K562 (cell line): ENCODE measurements around the gene SOX18. TPM values are rescaled to one million over a fixed set of nuclear protein-coding genes. Genes with fewer than 3 reads are reported as not detected.

Source experiments
- HMG20A ChIP-seq: fragments of 450-650 bp; formaldehyde crosslinking; conservative IDR thresholded peaks from 2 replicates; pipeline ENCODE4 v1.4.0; 2020; ENCODE audit warnings: mild to moderate bottlenecking, mixed read lengths
- MTA3 ChIP-seq: fragments of 450-650 bp; formaldehyde crosslinking; IDR thresholded peaks from 2 replicates; pipeline ENCODE4 v1.6.1; 2017; ENCODE audit warnings: mild to moderate bottlenecking, borderline replicate concordance
- TCFL5 ChIP-seq: fragments of 250-450 bp; sonication (Bioruptor Pico); conservative IDR thresholded peaks from 2 replicates; pipeline ENCODE4 v1.6.1; 2021; ENCODE audit warnings: mild to moderate bottlenecking, moderate library complexity, matching md5 sums
- ZNF184 ChIP-seq: sonication (generic); formaldehyde crosslinking; IDR thresholded peaks from 2 replicates; pipeline ENCODE4 v1.5.0; 2020; ENCODE audit warnings: missing genetic modification reagents
- ZNF449 ChIP-seq: fragments of 250-450 bp; sonication (Bioruptor Pico); IDR thresholded peaks from 2 replicates; pipeline ENCODE4 v1.8.0; 2022; ENCODE audit warnings: moderate library complexity, mild to moderate bottlenecking, inconsistent platforms
- ZNF57 ChIP-seq: fragments of 450-650 bp; formaldehyde crosslinking; IDR thresholded peaks from 2 replicates; pipeline ENCODE4 v1.4.0; 2020; ENCODE audit warnings: mild to moderate bottlenecking, moderate library complexity
- ZNF586 ChIP-seq: fragments of 450-650 bp; formaldehyde crosslinking; conservative IDR thresholded peaks from 2 replicates; pipeline ENCODE4 v1.4.0; 2020; ENCODE audit warnings: mild to moderate bottlenecking, moderate library complexity
- ZNF589 ChIP-seq: fragments of 200-800 bp; sonication (Bioruptor generic); IDR thresholded peaks from 2 replicates; pipeline ENCODE4 v1.6.1; 2016; ENCODE audit warnings: low read depth, missing genetic modification characterization, missing compliant biosample characterization
- ZNF707 ChIP-seq: fragments of 250-450 bp; sonication (Bioruptor Pico); conservative IDR thresholded peaks from 2 replicates; pipeline ENCODE4 v1.8.0; 2022; ENCODE audit warnings: inconsistent platforms, mild to moderate bottlenecking, moderate library complexity
- polyA plus RNA-seq, 8 experiments: library from polyadenylated mRNA; depleted of rRNA in 4 of 8; stranded (reverse) in 5 of 8; unstranded in 3 of 8; fragments of >200 nt; fragmentation: Nextera tagmentation in 2 of 8; fragmentation: Illumina TruSeq in 1 of 8; extraction: Ambion mirVana in 2 of 8; extraction: Trizol in 1 of 8; gene quantifications; 2 replicates each; pipeline versions ENCODE4 v1.2.1 to v1.2.3, GENCODE V29; 2011 to 2014; ENCODE audit warnings: inconsistent platforms in 1 of 8, missing spikeins in 1 of 8
- total RNA-seq, 7 experiments: library from RNA; depleted of rRNA in 6 of 7; stranded (reverse); fragments of >200 nt in 6 of 7; fragmentation: Illumina TruSeq in 2 of 7; extraction: Trizol in 2 of 7; gene quantifications; 2 replicates each; pipeline versions ENCODE4 v1.2.1 to v1.2.3, GENCODE V29; 2011 to 2021; ENCODE audit warnings: low replicate concordance in 1 of 7
- TF ChIP-seq, protein P1 (sequence below), 3 experiments: fragments of 200-800 bp in 1 of 3; fragments of 250-450 bp in 1 of 3; fragments of 450-650 bp in 1 of 3; sonication (Bioruptor Pico) in 1 of 3; sonication (Bioruptor generic) in 1 of 3; formaldehyde crosslinking in 1 of 3; IDR thresholded peaks; 2 replicates each; pipeline versions ENCODE4 v1.6.1 to v1.8.0; 2016 to 2022; ENCODE audit warnings: mild to moderate bottlenecking in 2 of 3, missing genetic modification characterization in 2 of 3, missing compliant biosample characterization in 1 of 3, moderate library complexity in 1 of 3
- TF ChIP-seq, protein P2 (sequence below): sonication (generic); formaldehyde crosslinking; IDR thresholded peaks from 2 replicates; pipeline ENCODE4 v1.8.1; 2023; ENCODE audit warnings: mild to moderate bottlenecking, missing genetic modification reagents, moderate library complexity
- TF ChIP-seq, protein P3 (sequence below): sonication (generic); formaldehyde crosslinking; IDR thresholded peaks from 2 replicates; pipeline ENCODE4 v1.8.0; 2023; ENCODE audit warnings: mild to moderate bottlenecking, missing genetic modification reagents
- TF ChIP-seq, protein P4 (sequence below): fragments of 250-450 bp; sonication (Bioruptor Pico); IDR thresholded peaks from 2 replicates; pipeline ENCODE4 v1.8.0; 2022; ENCODE audit warnings: inconsistent platforms, mild to moderate bottlenecking, moderate library complexity, borderline replicate concordance
- TF ChIP-seq, protein P5 (sequence below): fragments of 200-800 bp; sonication (Bioruptor generic); IDR thresholded peaks from 2 replicates; pipeline ENCODE4 v1.6.1; 2017; ENCODE audit warnings: missing genetic modification characterization, missing compliant biosample characterization

SOX18 gene
- total and polyA plus RNA-seq, 9 of the 15 experiments (the other 6 are each of a cell fraction or from before 2014, with no cell fraction given) = 0.15 to 19.8 (median 0.33) TPM

- TF ChIP-seq ZNF184 (CRISPR knock-in tag) = no peak
- no peak for TF ChIP-seq HMG20A (CRISPR knock-in tag)
- TF ChIP-seq, protein P1, sequence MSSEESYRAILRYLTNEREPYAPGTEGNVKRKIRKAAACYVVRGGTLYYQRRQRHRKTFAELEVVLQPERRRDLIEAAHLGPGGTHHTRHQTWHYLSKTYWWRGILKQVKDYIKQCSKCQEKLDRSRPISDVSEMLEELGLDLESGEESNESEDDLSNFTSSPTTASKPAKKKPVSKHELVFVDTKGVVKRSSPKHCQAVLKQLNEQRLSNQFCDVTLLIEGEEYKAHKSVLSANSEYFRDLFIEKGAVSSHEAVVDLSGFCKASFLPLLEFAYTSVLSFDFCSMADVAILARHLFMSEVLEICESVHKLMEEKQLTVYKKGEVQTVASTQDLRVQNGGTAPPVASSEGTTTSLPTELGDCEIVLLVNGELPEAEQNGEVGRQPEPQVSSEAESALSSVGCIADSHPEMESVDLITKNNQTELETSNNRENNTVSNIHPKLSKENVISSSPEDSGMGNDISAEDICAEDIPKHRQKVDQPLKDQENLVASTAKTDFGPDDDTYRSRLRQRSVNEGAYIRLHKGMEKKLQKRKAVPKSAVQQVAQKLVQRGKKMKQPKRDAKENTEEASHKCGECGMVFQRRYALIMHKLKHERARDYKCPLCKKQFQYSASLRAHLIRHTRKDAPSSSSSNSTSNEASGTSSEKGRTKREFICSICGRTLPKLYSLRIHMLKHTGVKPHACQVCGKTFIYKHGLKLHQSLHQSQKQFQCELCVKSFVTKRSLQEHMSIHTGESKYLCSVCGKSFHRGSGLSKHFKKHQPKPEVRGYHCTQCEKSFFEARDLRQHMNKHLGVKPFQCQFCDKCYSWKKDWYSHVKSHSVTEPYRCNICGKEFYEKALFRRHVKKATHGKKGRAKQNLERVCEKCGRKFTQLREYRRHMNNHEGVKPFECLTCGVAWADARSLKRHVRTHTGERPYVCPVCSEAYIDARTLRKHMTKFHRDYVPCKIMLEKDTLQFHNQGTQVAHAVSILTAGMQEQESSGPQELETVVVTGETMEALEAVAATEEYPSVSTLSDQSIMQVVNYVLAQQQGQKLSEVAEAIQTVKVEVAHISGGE (CRISPR knock-in tag; IDR thresholded peaks at IDR 0.05) = peak in 1 of 3 experiments; percentile 50; a peak in 1 of 6 replicates
- no peak for TF ChIP-seq MTA3
- TF ChIP-seq ZNF707 = no peak
- no peak for TF ChIP-seq ZNF57 (CRISPR knock-in tag)
- TF ChIP-seq ZNF589 (CRISPR knock-in tag) = peak; percentile 39; the same call in 1 of the 2 replicates
- TF ChIP-seq, protein P2, sequence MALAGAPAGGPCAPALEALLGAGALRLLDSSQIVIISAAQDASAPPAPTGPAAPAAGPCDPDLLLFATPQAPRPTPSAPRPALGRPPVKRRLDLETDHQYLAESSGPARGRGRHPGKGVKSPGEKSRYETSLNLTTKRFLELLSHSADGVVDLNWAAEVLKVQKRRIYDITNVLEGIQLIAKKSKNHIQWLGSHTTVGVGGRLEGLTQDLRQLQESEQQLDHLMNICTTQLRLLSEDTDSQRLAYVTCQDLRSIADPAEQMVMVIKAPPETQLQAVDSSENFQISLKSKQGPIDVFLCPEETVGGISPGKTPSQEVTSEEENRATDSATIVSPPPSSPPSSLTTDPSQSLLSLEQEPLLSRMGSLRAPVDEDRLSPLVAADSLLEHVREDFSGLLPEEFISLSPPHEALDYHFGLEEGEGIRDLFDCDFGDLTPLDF (CRISPR knock-in tag) = no peak
- TF ChIP-seq, protein P3, sequence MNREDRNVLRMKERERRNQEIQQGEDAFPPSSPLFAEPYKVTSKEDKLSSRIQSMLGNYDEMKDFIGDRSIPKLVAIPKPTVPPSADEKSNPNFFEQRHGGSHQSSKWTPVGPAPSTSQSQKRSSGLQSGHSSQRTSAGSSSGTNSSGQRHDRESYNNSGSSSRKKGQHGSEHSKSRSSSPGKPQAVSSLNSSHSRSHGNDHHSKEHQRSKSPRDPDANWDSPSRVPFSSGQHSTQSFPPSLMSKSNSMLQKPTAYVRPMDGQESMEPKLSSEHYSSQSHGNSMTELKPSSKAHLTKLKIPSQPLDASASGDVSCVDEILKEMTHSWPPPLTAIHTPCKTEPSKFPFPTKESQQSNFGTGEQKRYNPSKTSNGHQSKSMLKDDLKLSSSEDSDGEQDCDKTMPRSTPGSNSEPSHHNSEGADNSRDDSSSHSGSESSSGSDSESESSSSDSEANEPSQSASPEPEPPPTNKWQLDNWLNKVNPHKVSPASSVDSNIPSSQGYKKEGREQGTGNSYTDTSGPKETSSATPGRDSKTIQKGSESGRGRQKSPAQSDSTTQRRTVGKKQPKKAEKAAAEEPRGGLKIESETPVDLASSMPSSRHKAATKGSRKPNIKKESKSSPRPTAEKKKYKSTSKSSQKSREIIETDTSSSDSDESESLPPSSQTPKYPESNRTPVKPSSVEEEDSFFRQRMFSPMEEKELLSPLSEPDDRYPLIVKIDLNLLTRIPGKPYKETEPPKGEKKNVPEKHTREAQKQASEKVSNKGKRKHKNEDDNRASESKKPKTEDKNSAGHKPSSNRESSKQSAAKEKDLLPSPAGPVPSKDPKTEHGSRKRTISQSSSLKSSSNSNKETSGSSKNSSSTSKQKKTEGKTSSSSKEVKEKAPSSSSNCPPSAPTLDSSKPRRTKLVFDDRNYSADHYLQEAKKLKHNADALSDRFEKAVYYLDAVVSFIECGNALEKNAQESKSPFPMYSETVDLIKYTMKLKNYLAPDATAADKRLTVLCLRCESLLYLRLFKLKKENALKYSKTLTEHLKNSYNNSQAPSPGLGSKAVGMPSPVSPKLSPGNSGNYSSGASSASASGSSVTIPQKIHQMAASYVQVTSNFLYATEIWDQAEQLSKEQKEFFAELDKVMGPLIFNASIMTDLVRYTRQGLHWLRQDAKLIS = 0 out of 2 replicates have a peak, but pooled peaks have one; percentile 42
- TF ChIP-seq ZNF586 (CRISPR knock-in tag) = no peak
- TF ChIP-seq, protein P4, sequence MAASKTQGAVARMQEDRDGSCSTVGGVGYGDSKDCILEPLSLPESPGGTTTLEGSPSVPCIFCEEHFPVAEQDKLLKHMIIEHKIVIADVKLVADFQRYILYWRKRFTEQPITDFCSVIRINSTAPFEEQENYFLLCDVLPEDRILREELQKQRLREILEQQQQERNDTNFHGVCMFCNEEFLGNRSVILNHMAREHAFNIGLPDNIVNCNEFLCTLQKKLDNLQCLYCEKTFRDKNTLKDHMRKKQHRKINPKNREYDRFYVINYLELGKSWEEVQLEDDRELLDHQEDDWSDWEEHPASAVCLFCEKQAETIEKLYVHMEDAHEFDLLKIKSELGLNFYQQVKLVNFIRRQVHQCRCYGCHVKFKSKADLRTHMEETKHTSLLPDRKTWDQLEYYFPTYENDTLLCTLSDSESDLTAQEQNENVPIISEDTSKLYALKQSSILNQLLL = no peak
- no peak for TF ChIP-seq ZNF449 (CRISPR knock-in tag)
- TF ChIP-seq, protein P5, sequence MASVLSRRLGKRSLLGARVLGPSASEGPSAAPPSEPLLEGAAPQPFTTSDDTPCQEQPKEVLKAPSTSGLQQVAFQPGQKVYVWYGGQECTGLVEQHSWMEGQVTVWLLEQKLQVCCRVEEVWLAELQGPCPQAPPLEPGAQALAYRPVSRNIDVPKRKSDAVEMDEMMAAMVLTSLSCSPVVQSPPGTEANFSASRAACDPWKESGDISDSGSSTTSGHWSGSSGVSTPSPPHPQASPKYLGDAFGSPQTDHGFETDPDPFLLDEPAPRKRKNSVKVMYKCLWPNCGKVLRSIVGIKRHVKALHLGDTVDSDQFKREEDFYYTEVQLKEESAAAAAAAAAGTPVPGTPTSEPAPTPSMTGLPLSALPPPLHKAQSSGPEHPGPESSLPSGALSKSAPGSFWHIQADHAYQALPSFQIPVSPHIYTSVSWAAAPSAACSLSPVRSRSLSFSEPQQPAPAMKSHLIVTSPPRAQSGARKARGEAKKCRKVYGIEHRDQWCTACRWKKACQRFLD (CRISPR knock-in tag) = no peak
- no peak for TF ChIP-seq TCFL5 (CRISPR knock-in tag)
These were observed 430 bp upstream of the SOX18 start (continued) for GRCh38 chr20:64049878-64050260.
